Measurements from ENCODE around the gene TFCP2L1.

The TFCP2L1 gene

GRCh38 chr2:121241466-121241865 lies 43.5 kb downstream of the TFCP2L1 start:
- Histone ChIP-seq H3K4me3 (ENCODE audit: low read depth, low read length) (no peak overlapping the region), H3K27ac (ENCODE audit: extremely low read depth, low read depth, low read length) (no peak overlapping the region), H3K36me3 (ENCODE audit: control insufficient read depth in 2 of 2, insufficient read depth in 1 of 2, low read length in 2 of 2) (peaks cover 0 to 56% of the 10 kb centered on the region in 2 experiments; a peak in 2 of 3 replicates), H3K4me1 (ENCODE audit: control insufficient read depth, insufficient read depth, low read length) (no peaks in the 10 kb centered on the region), H3K9me3 (ENCODE audit: control insufficient read depth, insufficient read depth, low read depth, low read length) (no peaks in the 10 kb centered on the region)
- TF ChIP-seq ZNF133 (tag by site-specific recombination; IDR thresholded peaks at IDR 0.05) (no peak), PRDM2 (tag by site-specific recombination; IDR thresholded peaks at IDR 0.05; ENCODE audit: borderline replicate concordance) (no peak), GLIS1 (tag by site-specific recombination; IDR thresholded peaks at IDR 0.05) (no peak), YY1 (tag by site-specific recombination; IDR thresholded peaks at IDR 0.05) (no peak), SP2 (tag by site-specific recombination; IDR thresholded peaks at IDR 0.05) (no peak), ZBTB6 (tag by site-specific recombination; IDR thresholded peaks at IDR 0.05) (no peak), PRDM10 (tag by site-specific recombination; IDR thresholded peaks at IDR 0.05) (no peak), ZNF76 (tag by site-specific recombination; IDR thresholded peaks at IDR 0.05; ENCODE audit: borderline replicate concordance, low read depth) (no peak), GFI1B (tag by site-specific recombination; IDR thresholded peaks at IDR 0.05) (no peak), ZNF473 (tag by site-specific recombination; IDR thresholded peaks at IDR 0.05) (no peak)
- ChIA-PET CTCF (interaction anchor here (0.7 to 1.0 kb wide), 2 partner anchors 29 to 113 kb away, joined by 3 to 5 read pairs; no protein-coding TSS in a partner anchor), POLR2A (no interaction called here)

DNA sequence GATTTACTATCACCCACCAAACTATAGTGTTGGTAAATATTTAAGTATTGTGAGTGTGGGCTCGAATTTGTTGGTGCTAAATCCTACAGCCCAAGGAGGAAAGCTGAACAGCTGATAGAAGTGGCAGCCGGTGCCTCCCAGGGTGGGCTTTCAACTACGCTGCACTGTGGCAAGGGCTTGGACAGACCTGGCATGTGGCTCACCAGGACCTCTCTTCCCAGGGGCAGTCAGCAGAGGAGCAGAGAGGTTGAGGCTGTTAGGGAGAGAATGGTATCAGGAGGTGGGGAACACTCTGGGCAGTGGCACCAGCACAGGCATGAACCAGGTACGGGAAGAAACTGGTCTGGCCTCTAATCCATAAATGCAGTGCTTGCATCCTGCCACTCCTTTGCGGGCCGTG lies 44.6 kb downstream of the TFCP2L1 start:
- no peak overlapping the region for H3K27ac ChIP-seq (ENCODE audit: extremely low read depth, low read depth, low read length)
- TF ChIP-seq TRIM28 (IDR thresholded peaks at IDR 0.05; ENCODE audit: borderline replicate concordance, low read length), result no peak
- TF ChIP-seq ZNF529 (tag by site-specific recombination; IDR thresholded peaks at IDR 0.05; ENCODE audit: insufficient replicate concordance), result no peak
- CTCF ChIA-PET, result no interaction called here
- H3K4me3 ChIP-seq (ENCODE audit: low read depth, low read length), result no peak overlapping the region
- POLR2A ChIA-PET, result no interaction called here
- no peaks in the 10 kb centered on the region for H3K9me3 ChIP-seq (ENCODE audit: control insufficient read depth, insufficient read depth, low read depth, low read length)
- no peaks in the 10 kb centered on the region for H3K4me1 ChIP-seq (ENCODE audit: control insufficient read depth, insufficient read depth, low read length)
- H3K36me3 ChIP-seq (ENCODE audit: control insufficient read depth in 2 of 2, insufficient read depth in 1 of 2, low read length in 2 of 2), result peaks cover 0 to 49% of the 10 kb centered on the region in 2 experiments; a peak in 2 of 3 replicates
